NCI-H226 (cell line): Measurements from ENCODE around the gene SH3RF3.

ENCODE experiments used
- DNase-seq: peaks from one replicate; pipeline ENCODE4 v3.0.0-alpha.2; 2015

SH3RF3 gene

DNA sequence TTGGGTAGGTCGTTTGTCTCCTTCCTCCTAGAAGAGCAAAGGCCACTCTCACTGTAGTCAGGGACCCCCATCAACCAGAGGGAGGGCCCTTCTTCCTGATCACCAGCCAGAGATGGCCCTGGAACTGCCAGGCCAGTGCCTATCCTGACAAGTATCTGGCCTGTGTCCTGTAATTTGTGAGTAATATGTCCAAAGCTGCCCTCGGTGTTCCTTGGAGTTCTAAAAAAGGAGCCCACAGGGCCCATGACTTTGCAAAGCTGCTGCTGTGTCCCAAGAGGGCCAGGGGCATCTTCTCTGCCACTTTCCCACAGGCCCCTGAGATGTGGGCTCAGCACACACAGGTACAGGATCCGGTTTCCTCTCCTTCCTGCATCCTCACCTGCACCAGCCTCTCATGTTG is 272.4 kb downstream of the SH3RF3 start:
- DNase-seq: no peak

DNA sequence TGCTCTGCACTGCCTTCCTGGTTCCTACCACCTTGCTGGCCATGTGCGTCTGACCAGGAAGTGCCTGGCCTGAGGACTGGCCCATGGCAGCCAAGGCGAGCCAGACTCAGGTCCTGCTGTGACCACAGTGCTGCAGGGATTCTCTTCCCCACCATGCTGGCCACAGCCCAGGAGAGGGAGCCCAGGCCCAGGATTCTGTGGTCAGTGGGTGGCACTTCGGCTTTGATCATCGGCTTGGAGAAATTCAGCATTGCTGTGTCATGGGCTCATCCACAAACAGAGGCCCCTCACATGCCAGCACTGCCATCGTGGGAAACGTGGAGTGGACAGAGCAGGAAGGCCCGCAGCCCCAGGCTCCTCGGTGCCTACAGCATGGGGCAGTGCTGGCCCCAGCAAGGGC is 273.2 kb downstream of the SH3RF3 start:
- DNase-seq: no peak

DNA sequence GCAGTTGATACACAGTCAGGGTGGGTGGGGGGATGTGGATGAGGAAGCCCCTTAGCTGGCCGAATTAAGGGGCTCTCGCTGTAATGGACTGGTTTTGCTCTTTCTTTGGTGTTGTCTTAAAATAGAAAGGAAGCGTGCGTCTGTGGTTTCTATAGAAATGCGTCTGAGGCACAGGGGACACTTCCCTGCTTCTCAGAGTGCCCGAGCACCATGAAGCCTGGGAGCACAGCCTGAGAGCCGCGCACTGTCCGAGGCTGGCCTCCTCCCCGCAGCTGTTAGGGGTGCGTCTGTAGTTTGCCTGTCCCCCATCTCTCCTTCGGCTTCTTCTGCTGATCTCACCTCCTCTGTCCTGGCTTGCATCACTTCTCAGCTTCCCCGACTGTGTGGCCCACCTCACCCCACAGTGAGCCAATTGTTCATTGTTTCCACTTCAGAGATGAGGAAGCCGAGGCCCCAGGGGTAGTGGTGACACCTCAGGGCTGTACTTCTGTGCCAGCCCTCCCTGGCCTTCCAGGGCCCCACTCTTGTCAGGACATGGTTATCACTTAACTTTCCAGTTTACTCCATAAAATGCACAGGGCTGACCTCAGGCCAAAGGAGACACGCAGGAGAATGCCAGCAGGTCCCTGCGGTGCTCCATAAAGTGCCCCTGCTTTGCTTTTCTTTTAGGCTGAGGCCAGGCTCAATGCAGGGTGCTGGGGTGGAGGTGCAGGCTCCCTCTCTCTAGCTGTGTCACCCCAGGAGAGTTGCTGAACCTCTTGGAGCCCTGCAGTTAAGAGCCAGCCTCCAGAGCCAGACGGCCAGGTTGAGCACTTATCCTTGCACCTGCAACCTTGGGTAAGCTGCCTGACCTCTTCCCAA is 274.2 kb downstream of the SH3RF3 start:
- no peak for DNase-seq

DNA sequence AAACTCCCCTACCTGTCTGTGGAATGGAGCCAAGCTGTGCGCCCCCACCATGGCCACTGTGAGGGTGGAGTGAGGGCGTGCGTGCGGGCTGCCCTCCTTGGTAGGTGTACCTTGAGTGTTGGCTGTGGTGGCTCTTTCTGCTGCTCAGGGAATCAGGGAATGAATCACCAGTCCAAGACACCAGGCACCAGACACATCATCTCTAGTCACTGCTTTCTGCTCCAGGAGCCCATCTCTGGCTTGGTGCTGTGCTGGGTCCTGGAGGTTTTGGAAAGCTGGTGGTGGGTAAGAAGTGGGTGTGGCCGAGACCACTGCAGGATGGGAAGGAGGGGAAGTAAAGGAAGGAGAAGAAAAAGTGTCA is 274.8 kb downstream of the SH3RF3 start:
- no peak for DNase-seq

DNA sequence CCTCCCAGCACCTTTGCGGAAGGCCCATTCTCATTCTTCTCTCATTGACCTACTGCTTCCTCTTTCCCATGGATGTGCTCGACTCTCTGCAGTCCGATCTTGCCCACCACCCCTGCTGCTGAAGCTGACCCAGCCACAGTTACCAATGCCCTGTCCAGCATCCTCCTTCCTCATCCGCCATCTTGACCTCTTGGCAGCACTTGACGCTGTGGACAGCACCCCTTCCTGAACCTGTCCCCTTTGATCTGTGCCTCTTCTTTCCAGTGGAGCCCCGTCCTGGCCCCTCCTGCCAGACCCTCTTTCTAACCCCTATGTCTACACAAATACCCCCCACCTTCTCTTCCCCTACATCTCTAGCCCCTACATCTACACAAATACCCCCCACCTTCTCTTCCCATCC is 275.7 kb downstream of the SH3RF3 start:
- no peak for DNase-seq

DNA sequence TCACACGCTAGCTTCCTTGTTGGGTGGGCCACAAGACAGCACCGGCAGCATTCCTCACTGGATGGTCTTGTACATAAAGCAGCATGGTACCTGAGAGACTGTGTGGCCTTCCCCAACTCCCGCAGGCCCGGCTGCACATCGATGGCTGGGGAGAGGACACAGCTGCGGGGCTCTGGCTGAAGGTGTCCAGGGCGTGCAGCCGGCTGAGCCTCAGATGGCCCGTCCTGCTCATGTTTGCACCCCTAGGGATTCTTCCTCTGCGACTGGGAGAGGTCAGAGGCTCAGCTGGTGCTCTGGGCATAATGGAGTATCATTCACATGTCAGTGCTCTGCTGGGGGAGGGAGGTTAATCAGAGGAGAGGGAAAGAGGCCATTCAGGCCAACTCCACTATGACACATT is 276.9 kb downstream of the SH3RF3 start:
- DNase-seq: no peak

DNA sequence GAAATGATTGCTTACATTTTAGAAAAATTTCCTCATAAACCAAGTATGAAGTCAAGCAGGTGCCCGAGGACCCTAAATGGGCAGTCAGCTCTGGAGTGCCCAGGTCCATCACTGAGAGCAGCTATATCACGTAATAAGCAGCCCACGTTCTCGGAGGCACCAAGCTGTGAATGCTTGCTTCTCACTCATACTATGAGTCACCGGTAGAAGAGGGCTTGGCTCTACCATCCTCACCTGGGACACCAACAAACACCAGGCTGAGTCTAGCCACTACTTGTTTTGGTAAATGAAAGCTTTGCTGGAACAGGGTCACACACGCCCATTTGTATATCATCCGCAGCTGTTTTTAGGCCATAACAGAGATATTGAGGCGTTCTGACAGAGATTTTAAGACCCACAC is 277.3 kb downstream of the SH3RF3 start:
- no peak for DNase-seq

DNA sequence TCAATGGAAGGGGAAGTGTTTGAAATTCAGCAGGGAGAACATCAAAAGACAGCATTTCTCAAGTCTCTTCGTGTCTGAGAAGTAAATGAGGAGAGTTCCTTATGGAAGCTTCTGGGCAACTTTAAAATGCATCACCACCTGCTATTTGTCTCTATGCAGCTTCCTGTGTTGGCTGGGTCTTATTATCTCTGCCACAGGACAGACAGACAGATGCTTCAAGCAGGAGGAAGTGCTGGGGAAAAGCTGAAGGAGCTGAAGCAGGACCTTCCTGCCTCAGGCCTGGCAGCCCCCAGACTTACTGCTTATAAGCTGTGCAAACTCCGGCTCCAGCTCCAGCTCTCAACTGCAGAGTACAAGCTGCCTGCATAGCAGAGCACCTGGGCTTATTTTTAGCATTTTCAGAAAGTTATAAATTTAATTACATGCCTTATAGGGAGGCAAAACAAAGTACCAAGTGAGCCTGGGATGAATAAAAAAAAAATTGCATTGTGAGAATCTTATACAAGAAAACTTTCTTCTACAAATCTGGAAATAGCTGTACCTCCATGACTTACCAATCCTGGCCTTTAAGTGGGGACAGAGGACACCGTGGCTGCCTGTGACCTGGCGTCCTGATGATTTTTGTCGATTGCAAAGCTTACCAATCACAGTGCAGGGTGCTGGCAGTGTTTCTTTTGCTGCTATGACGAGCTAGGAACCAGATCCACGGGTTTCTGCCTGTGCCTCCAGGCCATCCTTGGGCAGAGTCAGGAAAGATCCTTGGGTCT is 278.5 kb downstream of the SH3RF3 start:
- DNase-seq: no peak

DNA sequence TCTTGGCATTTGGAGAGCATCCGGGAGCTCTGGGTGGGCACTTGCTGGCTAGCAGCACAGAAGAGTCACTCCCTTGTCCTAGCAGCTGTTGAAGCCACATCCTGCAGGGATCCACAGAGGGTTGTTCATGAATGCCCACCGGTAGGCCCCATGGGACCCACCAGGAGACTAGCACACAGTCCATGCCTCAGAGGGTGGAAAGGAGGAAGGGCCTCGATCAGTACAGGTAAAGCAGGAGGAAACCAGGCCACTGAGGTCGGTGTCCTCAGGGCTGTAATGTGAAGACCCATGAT is 279.0 kb downstream of the SH3RF3 start:
- DNase-seq: no peak

DNA sequence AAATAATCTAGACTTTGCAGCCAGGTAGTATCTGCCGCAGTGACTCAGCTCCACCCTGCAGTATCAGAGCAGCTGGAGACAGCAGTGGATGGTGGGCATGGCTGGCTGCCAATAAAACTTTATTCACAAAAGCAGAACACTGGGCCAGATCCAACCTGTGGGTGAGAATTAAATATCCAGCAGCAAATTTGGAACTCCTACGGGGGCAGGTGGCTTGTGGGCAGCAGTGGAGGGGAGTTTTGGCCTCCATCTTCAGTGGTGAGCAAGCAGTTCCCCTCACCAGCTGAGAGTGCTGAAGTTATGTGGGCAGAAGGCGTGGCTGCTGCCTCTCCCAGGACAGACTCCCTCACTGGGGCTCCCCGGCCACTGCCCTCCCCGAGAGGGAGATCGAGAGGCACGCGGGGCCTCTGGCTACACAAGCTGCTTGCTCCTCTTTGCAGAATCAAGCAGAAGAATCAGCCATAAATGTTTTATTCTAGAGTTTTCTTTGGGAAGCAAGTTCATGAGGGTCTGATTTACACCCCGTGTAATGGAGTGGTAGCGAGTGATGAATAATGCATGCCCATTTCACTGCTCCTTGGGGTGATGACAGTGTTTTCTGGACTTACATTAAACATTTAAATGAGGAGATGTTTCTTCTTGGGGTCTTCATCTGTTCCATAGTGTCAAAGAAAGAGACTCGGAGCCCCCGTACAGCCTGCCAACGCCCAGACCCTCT is 280.5 kb downstream of the SH3RF3 start:
- peak; percentile 35 for DNase-seq

DNA sequence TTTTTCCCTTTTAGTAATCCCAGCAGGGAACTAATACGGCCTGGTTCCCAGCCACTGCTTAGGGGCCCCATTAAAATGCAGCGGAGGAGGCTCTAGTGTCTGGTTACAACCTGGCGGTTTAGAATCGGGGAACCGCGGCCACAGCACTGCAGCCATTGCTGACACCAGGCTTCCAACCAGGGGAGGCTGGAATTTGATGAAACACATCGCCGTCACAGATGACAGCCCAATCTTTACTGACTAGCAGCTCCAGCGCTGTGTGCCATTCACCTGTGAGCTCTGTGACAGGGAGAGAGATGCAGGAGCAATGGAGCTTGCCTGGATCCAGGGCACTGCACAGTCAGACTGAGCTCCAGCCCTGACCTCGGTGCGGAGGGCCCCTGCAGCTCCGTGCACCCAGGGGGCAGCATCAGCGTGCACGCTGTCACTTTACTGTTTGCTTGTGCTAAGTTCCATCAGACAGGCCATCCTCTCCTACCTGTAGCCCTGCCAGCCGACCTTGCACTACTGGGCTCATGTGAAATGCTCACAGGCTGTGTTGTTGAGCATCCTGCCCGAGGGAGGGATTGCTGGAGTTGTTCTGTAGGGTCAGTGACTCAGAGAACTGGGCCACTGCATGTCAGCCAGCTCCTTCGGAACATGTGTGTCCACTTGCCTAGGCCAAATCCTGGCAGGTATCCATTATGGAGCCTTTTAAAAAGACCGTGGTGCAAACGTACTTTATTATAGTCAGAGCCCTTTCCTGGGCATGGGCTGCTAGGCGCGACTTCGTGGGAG is 281.2 kb downstream of the SH3RF3 start:
- DNase-seq: no peak

DNA sequence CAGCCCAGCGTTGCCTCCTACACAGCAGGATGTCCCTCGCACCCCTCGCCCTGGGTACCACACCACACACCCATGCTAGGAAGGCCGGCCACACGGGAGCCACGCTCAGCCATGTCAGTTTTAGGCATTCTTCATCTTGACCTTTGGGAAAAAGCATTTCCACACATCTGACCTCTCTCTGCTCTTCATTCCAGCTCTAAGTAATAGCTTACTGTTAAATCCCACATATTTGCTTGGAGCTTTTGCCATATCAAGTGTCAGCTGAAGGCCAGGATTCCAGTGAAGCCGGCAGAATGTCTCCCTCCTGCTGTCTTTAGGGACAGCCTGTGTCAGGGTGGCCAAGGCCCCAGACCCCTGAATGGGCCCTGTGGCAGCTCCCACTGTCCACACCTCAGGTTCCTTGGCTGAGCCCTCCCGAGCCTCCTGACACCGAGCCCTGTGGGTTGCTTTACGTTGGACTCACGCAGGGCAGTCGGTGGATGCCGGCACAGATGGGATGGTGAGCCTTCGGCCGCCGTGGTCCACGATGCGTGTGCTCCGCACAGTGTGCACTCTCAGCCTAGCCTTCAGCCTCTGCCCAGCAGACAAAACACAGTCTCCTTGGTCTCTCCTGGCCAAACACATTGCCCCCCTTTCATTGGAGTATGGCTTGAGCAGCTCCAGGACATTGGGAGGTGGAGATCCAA is 282.8 kb downstream of the SH3RF3 start:
- DNase-seq: no peak

DNA sequence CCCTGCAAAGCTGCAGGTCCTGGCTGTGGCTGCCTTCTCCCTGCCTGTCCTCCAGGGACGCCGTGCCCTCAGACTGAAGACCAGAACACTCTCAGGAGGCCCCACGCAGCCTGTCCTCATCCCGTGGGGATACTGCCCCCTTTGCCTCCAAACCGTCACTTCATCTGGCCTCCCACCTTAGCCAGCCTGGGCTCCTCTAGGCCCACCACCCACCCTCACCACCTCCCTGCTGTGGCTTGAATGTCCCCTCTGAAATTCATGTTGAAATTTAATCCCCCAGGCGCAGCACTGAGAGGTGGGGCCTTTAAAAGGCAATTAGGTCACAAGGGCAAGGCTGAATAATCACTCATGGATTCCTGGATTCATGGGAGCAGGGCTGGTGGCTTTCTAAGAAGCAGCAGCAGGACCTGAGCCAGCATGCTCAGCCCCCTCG is 286.6 kb downstream of the SH3RF3 start:
- no peak for DNase-seq

DNA sequence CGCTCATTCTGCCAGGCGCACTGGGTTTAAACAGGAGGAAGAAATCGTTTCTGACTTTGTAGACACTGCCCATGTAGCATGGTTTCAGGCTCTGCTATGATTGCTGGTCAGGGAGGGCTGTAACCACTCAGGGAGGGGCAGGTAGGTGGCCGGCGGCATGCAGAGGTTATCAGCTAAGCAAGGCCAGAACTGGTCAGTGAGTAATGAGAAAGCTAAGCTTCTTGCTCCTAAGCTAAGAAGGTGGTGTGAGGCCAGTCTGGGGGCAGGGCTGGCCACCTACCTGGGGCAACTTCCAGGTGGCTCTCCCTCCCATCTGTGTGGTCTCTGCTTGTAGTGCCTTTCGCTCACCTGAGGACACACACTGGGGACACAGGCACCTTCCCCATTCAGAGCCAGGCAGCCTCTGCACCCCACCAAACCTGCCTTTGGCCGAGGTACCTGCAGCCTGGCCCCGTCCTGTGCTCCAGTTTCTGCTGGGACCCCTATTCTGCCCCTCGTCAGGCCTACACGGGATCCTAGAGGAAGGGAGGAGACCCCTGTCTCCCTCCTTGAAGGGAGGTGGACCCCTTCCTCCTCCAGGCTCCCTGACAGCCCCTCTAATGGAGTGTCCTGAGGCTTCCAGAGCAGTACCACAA is 288.8 kb downstream of the SH3RF3 start:
- peak; percentile 28 for DNase-seq

DNA sequence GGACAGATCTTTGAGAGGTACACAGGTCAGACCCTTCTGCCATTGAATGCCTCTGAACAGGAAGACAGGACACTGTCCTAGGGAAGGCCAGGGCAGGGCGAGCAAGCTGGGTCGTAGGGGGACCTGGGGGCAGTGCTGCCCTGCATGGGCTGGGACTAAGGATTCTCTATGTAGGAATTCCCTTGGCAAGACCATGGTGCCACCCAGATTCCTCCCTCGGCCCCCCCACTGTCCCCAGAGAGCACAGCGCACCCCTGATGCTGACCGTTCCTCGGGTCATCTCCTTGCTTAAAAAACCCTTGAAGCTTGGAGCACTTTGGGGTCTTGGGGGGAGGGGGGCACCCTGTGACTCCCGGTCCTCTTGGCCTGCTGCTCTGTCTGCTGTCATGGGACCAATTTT is 289.7 kb downstream of the SH3RF3 start:
- DNase-seq: no peak

DNA sequence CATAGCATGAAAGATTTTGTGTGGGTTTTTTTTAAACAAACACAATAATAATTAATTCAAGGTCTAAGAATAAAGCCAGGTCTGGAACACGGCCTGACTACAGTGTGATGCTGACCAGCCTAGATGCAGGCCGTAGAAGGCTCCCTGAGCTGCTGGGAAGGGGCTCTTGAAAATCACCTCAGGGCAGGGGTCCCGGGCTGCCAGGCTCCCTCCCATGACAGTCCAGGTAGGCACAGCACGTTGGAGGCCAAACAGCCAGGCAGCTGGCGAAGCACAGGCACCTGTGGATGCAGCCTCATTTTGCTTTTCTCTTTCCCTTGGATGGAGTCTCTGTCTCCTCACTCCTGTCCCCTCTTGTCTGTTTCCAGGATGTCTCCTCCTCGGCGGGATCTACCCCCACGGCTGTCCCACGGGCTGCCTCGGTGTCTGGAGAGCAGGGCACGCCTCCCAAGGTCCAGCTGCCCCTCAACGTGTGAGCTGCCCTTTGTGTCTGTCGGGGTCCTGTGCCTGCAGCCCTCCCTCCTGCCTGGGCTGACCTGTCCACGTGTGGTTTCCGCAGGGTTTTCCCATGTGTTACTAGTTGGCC is 290.3 kb downstream of the SH3RF3 start:
- no peak for DNase-seq

DNA sequence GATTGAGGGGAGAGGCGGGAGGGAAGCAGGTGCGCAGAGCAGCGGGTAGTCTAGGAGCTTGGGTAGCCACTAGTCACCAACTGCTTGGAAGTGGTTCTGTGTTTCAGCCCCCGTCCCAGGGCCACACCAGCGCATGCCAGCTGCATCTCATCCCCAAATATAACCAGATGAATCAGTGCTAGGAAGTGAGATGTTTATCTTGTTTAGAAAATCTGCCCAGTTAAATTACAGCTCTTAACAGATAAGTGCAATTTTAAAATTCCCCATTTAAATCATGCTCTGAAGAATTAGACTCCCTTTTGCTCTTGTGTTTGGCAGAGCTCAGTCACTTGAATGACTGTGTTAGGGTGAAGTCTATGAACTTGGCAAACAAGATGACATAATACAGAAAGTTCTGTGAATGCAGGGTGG is 291.0 kb downstream of the SH3RF3 start:
- DNase-seq: no peak

DNA sequence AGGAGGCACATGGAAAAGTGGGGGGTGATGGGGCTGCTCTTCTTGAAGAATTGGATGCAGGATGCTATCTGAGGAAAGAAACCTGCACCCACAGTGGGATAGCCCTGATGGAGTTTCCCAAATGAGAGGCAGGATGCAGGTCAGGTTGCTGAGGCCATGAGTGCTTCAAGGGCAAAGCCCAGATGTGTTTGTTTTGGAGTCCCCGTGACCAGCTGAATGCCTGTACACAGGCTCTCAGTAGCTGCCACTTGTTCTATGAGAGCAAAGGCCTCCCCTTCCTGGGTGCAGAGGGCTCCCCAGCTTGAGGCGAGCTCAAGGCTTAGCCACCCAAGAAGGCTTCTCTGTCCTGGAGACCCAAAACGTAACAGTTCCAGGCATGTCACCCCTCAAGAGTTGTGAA is 292.1 kb downstream of the SH3RF3 start:
- no peak for DNase-seq

DNA sequence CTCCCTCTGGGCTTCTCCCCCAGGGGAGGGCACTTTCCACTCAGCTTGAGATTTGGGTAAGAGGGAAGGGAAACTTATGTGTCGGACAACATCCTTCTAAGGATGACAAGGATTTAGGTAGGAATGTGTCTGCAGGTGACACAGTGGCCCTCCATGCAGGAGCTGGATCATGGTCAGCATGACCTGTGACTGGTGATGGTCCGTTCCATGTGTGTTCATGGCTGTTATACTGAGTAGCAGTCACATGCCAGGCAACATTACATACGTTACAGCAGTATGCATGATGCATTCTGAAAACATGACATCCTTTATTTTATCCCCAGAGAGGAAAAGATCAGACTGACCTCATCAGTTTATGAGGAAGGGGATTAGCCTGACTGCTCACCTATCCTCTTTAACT is 292.6 kb downstream of the SH3RF3 start:
- DNase-seq: no peak

DNA sequence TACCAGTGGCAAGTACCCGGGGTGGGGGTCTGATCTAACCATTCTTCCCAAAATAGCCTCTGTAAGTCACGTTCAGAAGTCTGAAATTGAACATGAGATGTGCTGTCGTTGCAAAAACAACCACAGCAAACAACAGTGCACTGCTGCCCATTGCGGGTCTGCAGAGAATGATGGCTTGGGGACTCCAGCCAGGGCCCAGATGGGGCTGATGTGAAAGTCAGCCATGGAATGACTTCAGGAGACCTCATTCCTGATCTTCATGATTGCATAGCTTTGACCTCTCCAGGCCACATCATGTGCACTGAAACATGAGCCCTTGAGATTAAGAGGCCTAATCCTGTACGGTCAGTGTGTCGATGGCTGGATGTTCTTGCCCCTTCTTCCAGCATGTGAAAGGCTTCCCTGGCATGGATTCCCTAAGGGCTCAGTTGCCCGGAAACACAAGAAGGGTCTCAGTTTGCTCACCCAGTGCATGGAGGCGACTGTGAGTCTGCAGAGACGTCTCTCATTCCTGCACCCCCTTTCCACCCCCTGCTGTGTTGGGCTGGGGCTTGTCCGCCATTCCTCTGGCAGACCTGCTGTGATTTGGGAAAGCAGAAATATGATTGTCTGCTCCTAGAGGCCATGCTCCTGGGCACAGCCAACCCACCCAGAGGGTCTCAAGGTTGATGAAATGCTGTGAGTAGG is 293.2 kb downstream of the SH3RF3 start:
- DNase-seq: no peak
